ENCODE measurements around the gene PRR9. TPM values are rescaled to one million over a fixed set of nuclear protein-coding genes. Genes with fewer than 3 reads are reported as not detected.
A peak's percentile ranks its signal among the peaks of the same experiment; 100 is the strongest.
"Not testable (repeated sequence)": the region's sequence is repeated elsewhere in the genome, so short reads cannot be mapped to it uniquely, and the experiment has no call there.

The PRR9 gene
- total and polyA plus RNA-seq, 2 experiments from 2014 or later, result not detected

- H3K79me2 ChIP-seq (replicated peaks; ENCODE audit: insufficient read depth); H3K4me1 Mint-ChIP-seq; H4K20me1 ChIP-seq (replicated peaks; ENCODE audit: insufficient read depth); H3K27ac Mint-ChIP-seq; H3K36me3 Mint-ChIP-seq (ENCODE audit: low read depth); H3F3A ChIP-seq (replicated peaks; ENCODE audit: low read depth); H3K27me3 ChIP-seq (ENCODE audit: insufficient read depth); H3K4me3 Mint-ChIP-seq; H3K4me2 ChIP-seq; H3K36me3 ChIP-seq (ENCODE audit: insufficient read depth); H3K27me3 Mint-ChIP-seq (ENCODE audit: insufficient read depth, low read depth, poor library complexity); H3K9me3 Mint-ChIP-seq; H3K4me3 ChIP-seq; H3K9me2 ChIP-seq (ENCODE audit: insufficient read depth); H3K4me1 ChIP-seq (ENCODE audit: insufficient read depth); H3K27ac ChIP-seq (ENCODE audit: low read depth): not testable (repeated sequence)
- peak; percentile 57 to 68 for TF ChIP-seq CTCF (conservative IDR thresholded peaks at IDR 0.05; ENCODE audit: low read depth in 2 of 2)
- ATAC-seq (peak; percentile 99), DNase-seq (ENCODE audit: low spot score) (peak; percentile 79)
- H2AFZ ChIP-seq, result peak overlapping the region; percentile 53; the same call in 1 of the 2 replicates
These were observed 11.9 kb downstream of the PRR9 start for GRCh38 chr1:153229076-153229829.

GRCh38 chr1:153231363-153231762 is 14.0 kb downstream of the PRR9 start:
- no peak overlapping the region for H3K27ac ChIP-seq (ENCODE audit: low read depth)
- no peaks in the 10 kb centered on the region for H3K27me3 ChIP-seq (ENCODE audit: insufficient read depth)
- ATAC-seq (no peak), DNase-seq (ENCODE audit: low spot score) (no peak)
- no peak overlapping the region for H3K4me2 ChIP-seq
- Mint-ChIP-seq H3K36me3 (ENCODE audit: low read depth) (no peaks in the 10 kb centered on the region), H3K4me1 (no peaks in the 10 kb centered on the region), H3K4me3 (no peak overlapping the region), H3K27ac (no peak overlapping the region), H3K9me3 (no peaks in the 10 kb centered on the region; the same call in 1 of the 3 replicates), H3K27me3 (ENCODE audit: insufficient read depth, low read depth, poor library complexity) (peaks cover 2% of the 10 kb centered on the region)
- no peaks in the 10 kb centered on the region for H3F3A ChIP-seq (replicated peaks; ENCODE audit: low read depth)
- no peaks in the 10 kb centered on the region for H3K79me2 ChIP-seq (replicated peaks; ENCODE audit: insufficient read depth)
- TF ChIP-seq EZH2 (IDR thresholded peaks at IDR 0.05; ENCODE audit: low read depth, unreplicated experiment) (no peak), REST (IDR thresholded peaks at IDR 0.05; ENCODE audit: unreplicated experiment) (no peak), ZNF331 (CRISPR knock-in tag; IDR thresholded peaks at IDR 0.05; ENCODE audit: low read depth) (no peak), STAT1 (IDR thresholded peaks at IDR 0.05; ENCODE audit: unreplicated experiment) (no peak), JUNB (IDR thresholded peaks at IDR 0.05; ENCODE audit: unreplicated experiment) (no peak), EZH2phosphoT487 (IDR thresholded peaks at IDR 0.05; ENCODE audit: unreplicated experiment) (no peak), CTCF (conservative IDR thresholded peaks at IDR 0.05; ENCODE audit: low read depth in 2 of 2) (no peak), CREB1 (CRISPR knock-in tag; IDR thresholded peaks at IDR 0.05; ENCODE audit: low read depth) (no peak), ZNF114 (CRISPR knock-in tag; IDR thresholded peaks at IDR 0.05) (no peak), POLR2AphosphoS5 (IDR thresholded peaks at IDR 0.05; ENCODE audit: low read depth) (no peak), ETS1 (IDR thresholded peaks at IDR 0.05) (no peak), NANOG (IDR thresholded peaks at IDR 0.05; ENCODE audit: borderline replicate concordance) (no peak)
- H3K4me1 ChIP-seq (ENCODE audit: insufficient read depth), result no peaks in the 10 kb centered on the region
- H4K20me1 ChIP-seq (replicated peaks; ENCODE audit: insufficient read depth), result no peaks in the 10 kb centered on the region
- no peak overlapping the region for H3K4me3 ChIP-seq
- H3K36me3 ChIP-seq (ENCODE audit: insufficient read depth), result no peaks in the 10 kb centered on the region
- H2AFZ ChIP-seq, result no peak overlapping the region
- H3K9me2 ChIP-seq (ENCODE audit: insufficient read depth), result no peaks in the 10 kb centered on the region
